H1 (cell line): Measurements from ENCODE around the gene ZNF568. TPM values are rescaled to one million over a fixed set of nuclear protein-coding genes. Genes with fewer than 3 reads are reported as not detected.

Source experiments
- ASH2L ChIP-seq: fragments of 200-600, 300-600 bp; sonication (generic); IDR thresholded peaks from one replicate; pipeline ENCODE4 v1.7.1; 2017; ENCODE audit warnings: low read length
- BCL11A ChIP-seq, 2 experiments: IDR thresholded peaks; one replicate each; pipeline ENCODE4 v1.6.1; 2011; ENCODE audit warnings: low read depth in 2 of 2, low read length in 2 of 2, mild to moderate bottlenecking in 2 of 2
- CEBPB ChIP-seq: IDR thresholded peaks from 2 replicates; pipeline ENCODE4 v1.6.1; 2012; ENCODE audit warnings: low read depth, low read length
- CHD7 ChIP-seq: fragments of 300-600 bp; sonication (generic); IDR thresholded peaks from 2 replicates; pipeline ENCODE4 v1.7.1; 2012; ENCODE audit warnings: low read length, moderate library complexity, mild to moderate bottlenecking, inconsistent platforms; ENCODE audit not compliant: insufficient replicate concordance
- JUND ChIP-seq: IDR thresholded peaks from 2 replicates; pipeline ENCODE4 v1.6.1; 2011; ENCODE audit warnings: mild to moderate bottlenecking, improper control_type of control experiment, low read length
- KDM1A ChIP-seq: fragments of 200-600, 300-600 bp; sonication (generic); IDR thresholded peaks from 2 replicates; pipeline ENCODE4 v1.7.1; 2016; ENCODE audit warnings: mild to moderate bottlenecking, low read length, borderline replicate concordance
- KDM4A ChIP-seq: IDR thresholded peaks from one replicate; pipeline ENCODE4 v1.7.1; 2012; ENCODE audit warnings: low read depth, mild to moderate bottlenecking, moderate library complexity, low read length, inconsistent platforms; ENCODE audit not compliant: severe bottlenecking
- KDM5A ChIP-seq: fragments of 200-600 bp; IDR thresholded peaks from 2 replicates; pipeline ENCODE4 v1.7.1; 2012; ENCODE audit warnings: mild to moderate bottlenecking, low read length, inconsistent platforms, mixed read lengths
- SAP30 ChIP-seq: fragments of 300-600 bp; sonication (generic); IDR thresholded peaks from 2 replicates; pipeline ENCODE4 v1.7.1; 2012; ENCODE audit warnings: low read length, moderate library complexity, mild to moderate bottlenecking, inconsistent platforms; ENCODE audit not compliant: insufficient read depth, insufficient replicate concordance
- SP1 ChIP-seq: IDR thresholded peaks from 2 replicates; pipeline ENCODE4 v1.6.1; 2011; ENCODE audit warnings: low read depth, low read length
- polyA plus RNA-seq, 7 experiments: library from polyadenylated mRNA; depleted of rRNA in 3 of 7; stranded (reverse) in 5 of 7; unstranded in 2 of 7; fragments of >200 nt in 5 of 7; fragments of 200-250 nt in 2 of 7; gene quantifications; 1 replicate in 5 of 7; 2 replicates in 1 of 7; 4 replicates in 1 of 7; pipeline versions ENCODE4 v1.2.1 to v1.2.3, GENCODE V29; 2011 to 2013; ENCODE audit warnings: missing spikeins in 2 of 7, mixed read lengths in 2 of 7
- total RNA-seq: library from RNA; stranded (reverse); fragmentation: NEBNext Ultra II Directional; extraction: Animal tissue kit (Norgen Biotek cat#: 25700); gene quantifications from 2 replicates; pipeline ENCODE4 v1.2.1, GENCODE V29; 2021
- TF ChIP-seq, protein P1 (sequence below): IDR thresholded peaks from 2 replicates; pipeline ENCODE4 v1.6.1; 2011; ENCODE audit warnings: low read depth, mild to moderate bottlenecking, low read length; ENCODE audit not compliant: insufficient read depth

The ZNF568 gene
- total and polyA plus RNA-seq, 2 of the 8 experiments (the other 6 are each of a cell fraction or from before 2014, with no cell fraction given) = 1.6 to 2.4 TPM

DNA sequence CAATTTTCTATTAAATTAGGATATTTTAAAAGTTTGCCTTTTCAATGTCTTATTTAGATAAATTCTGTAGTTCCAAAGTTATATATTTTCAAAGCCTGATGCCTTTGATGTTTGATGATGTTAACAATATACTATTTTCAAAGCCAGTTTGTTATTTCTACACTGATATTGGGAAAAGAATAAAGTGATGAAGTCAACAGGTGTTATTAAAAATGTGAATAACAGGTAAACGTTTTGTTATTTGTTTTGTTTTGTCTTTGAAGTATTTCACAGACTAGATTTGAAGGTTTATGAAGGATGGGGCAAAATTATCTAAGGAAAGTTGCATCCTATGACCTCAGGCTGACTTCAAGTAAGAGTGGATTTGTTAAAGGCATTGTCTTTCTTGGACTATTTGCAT lies 129.0 kb downstream of the ZNF568 start (continued):
- TF ChIP-seq CHD7 (no peak), BCL11A (IDR thresholded peaks at IDR 0.05; ENCODE audit: low read depth in 2 of 2, low read length in 2 of 2) (no peak), ASH2L (no peak), CEBPB (no peak), KDM5A (no peak), SP1 (no peak), KDM4A (no peak), SAP30 (no peak), KDM1A (no peak), JUND (no peak)
- TF ChIP-seq, protein P1, sequence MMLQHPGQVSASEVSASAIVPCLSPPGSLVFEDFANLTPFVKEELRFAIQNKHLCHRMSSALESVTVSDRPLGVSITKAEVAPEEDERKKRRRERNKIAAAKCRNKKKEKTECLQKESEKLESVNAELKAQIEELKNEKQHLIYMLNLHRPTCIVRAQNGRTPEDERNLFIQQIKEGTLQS = no peak
